ENCODE measurements around the gene SLC22A15. TPM values are rescaled to one million over a fixed set of nuclear protein-coding genes. Genes with fewer than 3 reads are reported as not detected.

SLC22A15 gene
- total RNA-seq, 1 donor from 2014 or later = 5.3 TPM

DNA sequence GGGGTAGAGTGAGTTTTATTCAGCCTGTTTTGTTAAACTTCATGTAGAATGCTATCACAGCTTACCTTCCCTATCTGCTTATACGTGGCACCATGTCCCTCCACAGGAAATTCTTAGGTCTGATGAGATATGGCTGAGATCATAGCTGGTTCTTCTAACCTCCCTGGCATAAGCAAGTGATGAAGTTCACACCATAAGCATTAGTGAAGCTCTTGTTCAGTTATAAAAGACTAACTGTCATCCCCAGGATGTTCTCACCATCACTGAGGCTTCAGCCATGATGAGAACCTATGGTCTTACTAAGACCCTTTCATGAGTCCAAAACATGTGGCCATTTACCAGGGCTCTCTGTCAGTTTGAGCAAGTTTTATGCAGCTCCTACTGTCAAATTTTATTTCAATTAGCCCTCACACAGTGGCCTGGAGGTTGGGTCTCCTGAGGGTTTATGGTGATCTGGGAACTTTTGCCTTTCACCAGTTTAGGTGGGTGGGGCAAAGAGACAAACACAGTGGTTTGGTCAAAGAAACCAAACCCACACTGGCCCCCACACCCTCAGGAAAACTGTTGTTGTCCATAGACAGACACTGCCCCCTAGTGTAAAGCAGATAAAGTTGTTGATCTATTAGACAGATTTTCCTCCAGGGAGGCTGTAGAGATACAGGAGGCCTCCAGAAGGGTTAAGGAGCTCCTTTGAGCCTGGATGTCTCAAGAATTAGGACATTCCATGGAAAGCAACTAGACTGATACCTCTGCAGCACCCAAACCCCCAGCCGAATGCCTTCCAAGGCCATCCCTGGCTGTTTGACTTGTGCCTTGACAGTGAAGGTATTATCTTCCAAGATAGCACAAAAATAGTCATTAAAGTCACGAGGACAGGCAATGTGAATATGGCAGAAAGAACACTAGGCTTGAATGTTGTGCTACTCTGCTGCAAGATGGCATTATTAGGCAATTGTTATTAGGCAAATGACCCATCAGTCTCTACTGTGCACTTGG, 5.0 kb downstream of the SLC22A15 start:
- Mint-ChIP-seq H3K27me3 (peaks cover 3% of the 10 kb centered on the region), H3K36me3 (ENCODE audit: insufficient read depth) (no peaks in the 10 kb centered on the region), H3K27ac (no peak overlapping the region), H3K4me1 (ENCODE audit: low read depth) (peaks cover 10% of the 10 kb centered on the region), H3K4me3 (ENCODE audit: low read depth) (no peak overlapping the region), H3K9me3 (ENCODE audit: low read depth) (no peaks in the 10 kb centered on the region)
- no peak for DNase-seq (ENCODE audit: low spot score, unreplicated experiment)
- TF ChIP-seq, protein P1, sequence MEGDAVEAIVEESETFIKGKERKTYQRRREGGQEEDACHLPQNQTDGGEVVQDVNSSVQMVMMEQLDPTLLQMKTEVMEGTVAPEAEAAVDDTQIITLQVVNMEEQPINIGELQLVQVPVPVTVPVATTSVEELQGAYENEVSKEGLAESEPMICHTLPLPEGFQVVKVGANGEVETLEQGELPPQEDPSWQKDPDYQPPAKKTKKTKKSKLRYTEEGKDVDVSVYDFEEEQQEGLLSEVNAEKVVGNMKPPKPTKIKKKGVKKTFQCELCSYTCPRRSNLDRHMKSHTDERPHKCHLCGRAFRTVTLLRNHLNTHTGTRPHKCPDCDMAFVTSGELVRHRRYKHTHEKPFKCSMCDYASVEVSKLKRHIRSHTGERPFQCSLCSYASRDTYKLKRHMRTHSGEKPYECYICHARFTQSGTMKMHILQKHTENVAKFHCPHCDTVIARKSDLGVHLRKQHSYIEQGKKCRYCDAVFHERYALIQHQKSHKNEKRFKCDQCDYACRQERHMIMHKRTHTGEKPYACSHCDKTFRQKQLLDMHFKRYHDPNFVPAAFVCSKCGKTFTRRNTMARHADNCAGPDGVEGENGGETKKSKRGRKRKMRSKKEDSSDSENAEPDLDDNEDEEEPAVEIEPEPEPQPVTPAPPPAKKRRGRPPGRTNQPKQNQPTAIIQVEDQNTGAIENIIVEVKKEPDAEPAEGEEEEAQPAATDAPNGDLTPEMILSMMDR (IDR thresholded peaks at IDR 0.05; ENCODE audit: unreplicated experiment) = peak; percentile 78

DNA sequence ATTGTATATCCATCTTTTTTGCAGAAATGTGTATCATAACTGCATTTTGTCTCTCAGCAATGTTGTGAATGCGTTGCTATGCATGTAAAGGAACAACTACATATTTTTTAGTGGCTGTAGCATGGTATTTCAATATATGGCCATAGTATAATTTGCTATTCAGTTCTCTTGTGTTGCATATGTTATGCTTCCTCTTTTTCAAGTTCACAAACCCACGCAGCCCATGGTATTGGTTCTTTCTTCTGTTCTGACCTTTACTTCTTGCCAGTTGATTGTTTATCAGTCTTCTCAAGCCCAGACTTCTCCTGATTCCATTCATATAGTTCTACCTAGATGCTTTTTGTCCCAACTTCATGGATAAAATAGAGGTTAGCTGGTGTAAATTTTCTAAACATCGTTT, 6.1 kb downstream of the SLC22A15 start:
- Mint-ChIP-seq H3K4me1 (ENCODE audit: low read depth) (peaks cover 7% of the 10 kb centered on the region), H3K9me3 (ENCODE audit: low read depth) (no peaks in the 10 kb centered on the region), H3K4me3 (ENCODE audit: low read depth) (no peak overlapping the region), H3K27ac (no peak overlapping the region), H3K27me3 (peaks cover 3% of the 10 kb centered on the region), H3K36me3 (ENCODE audit: insufficient read depth) (no peaks in the 10 kb centered on the region)
- TF ChIP-seq, protein P1 (IDR thresholded peaks at IDR 0.05; ENCODE audit: unreplicated experiment) = no peak
- DNase-seq (ENCODE audit: low spot score, unreplicated experiment) = no peak

- H3K9me3 Mint-ChIP-seq (ENCODE audit: low read depth) = no peaks in the 10 kb centered on the region
- no peaks in the 10 kb centered on the region for H3K27me3 Mint-ChIP-seq
- H3K4me1 Mint-ChIP-seq (ENCODE audit: low read depth) = peaks cover 3% of the 10 kb centered on the region
- DNase-seq (ENCODE audit: low spot score, unreplicated experiment) = no peak
- H3K27ac Mint-ChIP-seq = no peak overlapping the region
- H3K36me3 Mint-ChIP-seq (ENCODE audit: insufficient read depth) = no peaks in the 10 kb centered on the region
- TF ChIP-seq, protein P1 (IDR thresholded peaks at IDR 0.05; ENCODE audit: unreplicated experiment) = no peak
- H3K4me3 Mint-ChIP-seq (ENCODE audit: low read depth) = no peak overlapping the region
Measured at GRCh38 chr1:115983584-115983983, 7.3 kb downstream of the SLC22A15 start.

- H3K9me3 Mint-ChIP-seq (ENCODE audit: low read depth) = no peaks in the 10 kb centered on the region
- no peak for DNase-seq (ENCODE audit: low spot score, unreplicated experiment)
- no peak overlapping the region for H3K27ac Mint-ChIP-seq
- no peaks in the 10 kb centered on the region for H3K27me3 Mint-ChIP-seq
- H3K4me3 Mint-ChIP-seq (ENCODE audit: low read depth) = no peak overlapping the region
- H3K4me1 Mint-ChIP-seq (ENCODE audit: low read depth) = no peaks in the 10 kb centered on the region
- TF ChIP-seq, protein P1 (IDR thresholded peaks at IDR 0.05; ENCODE audit: unreplicated experiment) = no peak
- no peaks in the 10 kb centered on the region for H3K36me3 Mint-ChIP-seq (ENCODE audit: insufficient read depth)
Measured at GRCh38 chr1:115987623-115988022, 11.3 kb downstream of the SLC22A15 start.

GRCh38 chr1:115988953-115989352, 12.6 kb downstream of the SLC22A15 start:
- no peak for DNase-seq (ENCODE audit: low spot score, unreplicated experiment)
- Mint-ChIP-seq H3K4me1 (ENCODE audit: low read depth) (no peaks in the 10 kb centered on the region), H3K36me3 (ENCODE audit: insufficient read depth) (peaks cover 4% of the 10 kb centered on the region), H3K4me3 (ENCODE audit: low read depth) (no peak overlapping the region), H3K27ac (no peak overlapping the region), H3K27me3 (no peaks in the 10 kb centered on the region), H3K9me3 (ENCODE audit: low read depth) (no peaks in the 10 kb centered on the region)
- TF ChIP-seq, protein P1 (IDR thresholded peaks at IDR 0.05; ENCODE audit: unreplicated experiment) = no peak

Data from progenitor cell of endocrine pancreas (in vitro differentiated cells).